GM12878 (cell line): ENCODE data around the gene TCF7L2. TPM values are rescaled to one million over a fixed set of nuclear protein-coding genes. Genes with fewer than 3 reads are reported as not detected.

Source experiments
- ATAC-seq: fragments of 200-7000 bp; cut with Tn5 transposase; 3 replicates; pipeline ENCODE4 v1.9.1; 2020; ENCODE audit warnings: mild to moderate bottlenecking, moderate library complexity
- BruUV-seq: library from RNA; stranded (reverse); fragments of 400-500 nt; replicated peaks from 2 replicates; lab custom pipeline; 2021; lab: Mats Ljungman, UMichigan
- CTCF ChIA-PET: fragments of 300-600 bp; sonication (Branson Sonifier 250); formaldehyde crosslinking; extraction: SDS; loops from one replicate; lab custom pipeline; 2021; ENCODE audit warnings: inconsistent platforms; lab: Yijun Ruan, JAX
- POLR2A ChIA-PET: fragments of 350-600 bp; formaldehyde crosslinking; extraction: SDS; loops from one replicate; lab custom pipeline; 2021; ENCODE audit warnings: inconsistent platforms; lab: Charles Lee
- RAD21 ChIA-PET: fragments of 300-600 bp; sonication (Branson Sonifier 250); formaldehyde crosslinking; loops from one replicate; lab custom pipeline; 2023; ENCODE audit warnings: antibody characterized with exemption; ENCODE audit not compliant: unreplicated experiment; lab: Charles Lee
- SMC1A ChIA-PET: fragments of 300-600 bp; sonication (Branson Sonifier 250); formaldehyde crosslinking; loops from one replicate; lab custom pipeline; 2023; ENCODE audit not compliant: unreplicated experiment, uncharacterized antibody; lab: Charles Lee
- DNase-seq: peaks from one replicate; pipeline ENCODE4 v3.0.0-alpha.2; 2011; ENCODE audit warnings: low read depth, low spot score
- FAIRE-seq: peaks from 3 replicates; lab custom pipeline; 2011; peaks lifted over from hg19 to GRCh38; lab: Jason Lieb, UNC
- H2AFZ ChIP-seq: 2 replicates; pipeline ENCODE4 v1.6.0; 2011; ENCODE audit warnings: low read depth, low read length, control low read depth; ENCODE audit not compliant: control insufficient read depth
- H3K27ac ChIP-seq: 2 replicates; pipeline ENCODE4 v1.5.1; 2011; ENCODE audit warnings: control low read depth; ENCODE audit not compliant: control insufficient read depth, insufficient read depth
- H3K27me3 ChIP-seq, 2 experiments: replicated peaks in 1 of 2; 2 replicates each; pipeline versions ENCODE4 v1.6.0 to v1.6.1; 2011; ENCODE audit warnings: low read length in 1 of 2; ENCODE audit not compliant: control insufficient read depth in 2 of 2, insufficient read depth in 2 of 2
- H3K36me3 ChIP-seq, 2 experiments: 2 replicates each; pipeline ENCODE4 v1.5.1; 2011; ENCODE audit warnings: low read length in 1 of 2; ENCODE audit not compliant: control insufficient read depth in 2 of 2, insufficient read depth in 2 of 2
- H3K4me1 ChIP-seq: 2 replicates; pipeline ENCODE4 v1.6.1; 2011; ENCODE audit warnings: mild to moderate bottlenecking, low read length, moderate library complexity, mixed read lengths; ENCODE audit not compliant: control insufficient read depth, insufficient read depth
- H3K4me2 ChIP-seq: 2 replicates; pipeline ENCODE4 v1.6.0; 2011; ENCODE audit warnings: control low read depth; ENCODE audit not compliant: control insufficient read depth, insufficient read depth
- H3K4me3 ChIP-seq: fragments of 200-600 bp; sonication (generic); 2 replicates; pipeline ENCODE4 v1.5.1; 2016
- H3K79me2 ChIP-seq: 2 replicates; pipeline ENCODE4 v1.6.0; 2011; ENCODE audit warnings: low read length; ENCODE audit not compliant: control insufficient read depth, insufficient read depth
- H3K9ac ChIP-seq: 2 replicates; pipeline ENCODE4 v1.8.0; 2011; ENCODE audit warnings: low read length, control low read depth, mixed read lengths; ENCODE audit not compliant: control insufficient read depth, insufficient read depth
- H3K9me3 ChIP-seq: replicated peaks from 3 replicates; pipeline ENCODE4 v1.5.1; 2011; ENCODE audit warnings: mild to moderate bottlenecking, low read length; ENCODE audit not compliant: control insufficient read depth, insufficient read depth
- H4K20me1 ChIP-seq: 2 replicates; pipeline ENCODE4 v1.6.0; 2011; ENCODE audit not compliant: control insufficient read depth, insufficient read depth
- ATF7 ChIP-seq: fragments of 450-650 bp; IDR thresholded peaks from 2 replicates; pipeline ENCODE4 v1.6.1; 2016; ENCODE audit warnings: low read depth, mild to moderate bottlenecking
- BHLHE40 ChIP-seq, 2 experiments: fragments of 450-650 bp in 1 of 2; IDR thresholded peaks; 2 replicates each; pipeline ENCODE4 v1.6.1; 2011 to 2017; ENCODE audit warnings: low read depth in 2 of 2, borderline replicate concordance in 1 of 2, improper control_type of control experiment in 1 of 2, low read length in 1 of 2, mild to moderate bottlenecking in 1 of 2
- CHD1 ChIP-seq: IDR thresholded peaks from 2 replicates; pipeline ENCODE4 v1.6.1; 2012; ENCODE audit warnings: low read depth, low read length, improper control_type of control experiment
- CHD2 ChIP-seq: IDR thresholded peaks from 2 replicates; pipeline ENCODE4 v1.6.1; 2011; ENCODE audit warnings: low read depth, low read length, improper control_type of control experiment, borderline replicate concordance
- EP300 ChIP-seq, 2 experiments: fragments of 150-350 bp in 1 of 2; IDR thresholded peaks; 2 replicates each; pipeline ENCODE4 v1.6.1; 2011 to 2012; ENCODE audit warnings: low read depth in 2 of 2, low read length in 2 of 2, borderline replicate concordance in 1 of 2, improper control_type of control experiment in 1 of 2, inconsistent platforms in 1 of 2; ENCODE audit not compliant: control insufficient read depth in 1 of 2
- HDAC2 ChIP-seq: fragments of 200-600 bp; sonication (generic); IDR thresholded peaks from 2 replicates; pipeline ENCODE4 v1.6.1; 2017
- MXI1 ChIP-seq: fragments of 150-350 bp; IDR thresholded peaks from 2 replicates; pipeline ENCODE4 v1.6.1; 2011; ENCODE audit warnings: low read depth, mild to moderate bottlenecking, inconsistent platforms, low read length, improper control_type of control experiment
- NFIC ChIP-seq: IDR thresholded peaks from 2 replicates; pipeline ENCODE4 v1.6.1; 2012; ENCODE audit warnings: low read depth, mild to moderate bottlenecking, inconsistent platforms, low read length, moderate library complexity
- RAD21 ChIP-seq: IDR thresholded peaks from 2 replicates; pipeline ENCODE4 v1.6.1; 2011; ENCODE audit warnings: mild to moderate bottlenecking, low read depth, low read length, moderate library complexity; ENCODE audit not compliant: insufficient read depth
- RAD51 ChIP-seq: fragments of 450-650 bp; IDR thresholded peaks from 2 replicates; pipeline ENCODE4 v1.6.1; 2016; ENCODE audit warnings: moderate library complexity, mild to moderate bottlenecking, inconsistent platforms
- RB1 ChIP-seq: fragments of 450-650 bp; formaldehyde crosslinking; IDR thresholded peaks from 2 replicates; pipeline ENCODE4 v1.6.1; 2017; ENCODE audit warnings: mild to moderate bottlenecking, borderline replicate concordance
- STAT3 ChIP-seq: IDR thresholded peaks from 2 replicates; pipeline ENCODE4 v1.6.1; 2011; ENCODE audit warnings: low read depth, low read length, improper control_type of control experiment
- TBL1XR1 ChIP-seq: IDR thresholded peaks from 2 replicates; pipeline ENCODE4 v1.6.1; 2012; ENCODE audit warnings: low read depth, low read length, improper control_type of control experiment
- WGBS: methylation state at CpG from one replicate; pipeline ENCODE4 v1.1.6; 2016; ENCODE audit warnings: low lambda C conversion rate; ENCODE audit not compliant: insufficient replicate concordance, insufficient coverage; ENCODE audit errors: missing lambda C conversion rate; 5-methylcytosine and 5-hydroxymethylcytosine counted together
- in situ Hi-C: fragments of 300-500 bp; cut with MboI; formaldehyde crosslinking; loops from 9 replicates; pipeline ENCODE4 v1.14.3; 2018; ENCODE audit warnings: mixed read lengths
- intact Hi-C: fragments of 100-400 bp; cut with micrococcal nuclease; formaldehyde crosslinking; loops from one replicate; pipeline ENCODE4 v1.14.2; 2022; ENCODE audit not compliant: unreplicated experiment
- polyA plus RNA-seq, 11 experiments: library from polyadenylated mRNA; depleted of rRNA in 4 of 11; unstranded in 6 of 11; stranded (reverse) in 5 of 11; fragments of >200 nt; fragmentation: Nextera tagmentation in 4 of 11; fragmentation: Illumina TruSeq in 1 of 11; extraction: Ambion mirVana in 4 of 11; extraction: Trizol in 1 of 11; gene quantifications; 1 replicate in 1 of 11; 2 replicates in 10 of 11; pipeline versions ENCODE4 v1.2.1 to v1.2.3, GENCODE V29; 2011 to 2016; ENCODE audit warnings: inconsistent platforms in 2 of 11, missing spikeins in 2 of 11, low read depth in 1 of 11
- total RNA-seq, 4 experiments: library from RNA; depleted of rRNA in 3 of 4; stranded (reverse); fragments of >200 nt in 3 of 4; fragmentation: Illumina TruSeq in 1 of 4; extraction: Trizol in 1 of 4; gene quantifications; 2 replicates each; pipeline versions ENCODE4 v1.2.1 to v1.2.3, GENCODE V29; 2013 to 2021
- TF ChIP-seq, protein P1 (sequence below), 3 experiments: IDR thresholded peaks in 2 of 3; conservative IDR thresholded peaks in 1 of 3; 2 replicates each; pipeline ENCODE4 v1.5.1; 2011; ENCODE audit warnings: low read depth in 3 of 3, low read length in 3 of 3, mild to moderate bottlenecking in 3 of 3, control low read depth in 2 of 3, moderate library complexity in 2 of 3, inconsistent platforms in 1 of 3, mixed read lengths in 1 of 3; ENCODE audit not compliant: control insufficient read depth in 2 of 3, insufficient read depth in 1 of 3; ENCODE audit errors: extremely low read depth in 1 of 3
- TF ChIP-seq, protein P2 (sequence below): fragments of 450-650 bp; IDR thresholded peaks from 2 replicates; pipeline ENCODE4 v1.6.1; 2016; ENCODE audit warnings: mild to moderate bottlenecking

The TCF7L2 gene
- total and polyA plus RNA-seq, 10 of the 15 experiments (the other 5 are each of a cell fraction or from before 2014, with no cell fraction given) = 0.02 to 1.1 (median 0.35) TPM; not detected in 4

DNA sequence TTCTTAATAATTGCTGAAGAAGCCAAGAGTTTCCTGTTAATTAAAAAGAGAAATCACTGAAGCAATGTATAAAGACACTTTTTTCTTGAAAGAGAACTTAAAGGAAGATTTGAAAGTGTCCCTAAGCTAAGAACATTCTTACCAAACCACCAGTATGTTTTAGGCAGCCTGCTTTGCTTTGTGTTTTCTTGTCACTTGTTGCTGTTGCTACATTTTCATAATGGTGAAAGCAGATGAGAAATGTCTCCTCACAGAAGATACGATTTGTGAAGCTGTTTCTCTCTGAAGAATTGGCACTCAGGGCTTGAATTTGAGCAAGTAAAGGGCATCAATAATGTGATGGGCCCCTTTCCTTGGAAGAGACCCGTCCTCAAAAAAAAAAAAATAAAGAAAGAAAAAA lies 30.9 kb downstream of the TCF7L2 start:
- H3K9ac ChIP-seq = no peak overlapping the region
- no peak for TF ChIP-seq STAT3
- no peak for TF ChIP-seq MXI1
- TF ChIP-seq BHLHE40 (IDR thresholded peaks at IDR 0.05; ENCODE audit: borderline replicate concordance in 1 of 2, low read depth in 2 of 2, low read length in 1 of 2) = no peak
- no peak for TF ChIP-seq CHD1
- H3K4me3 ChIP-seq = no peak overlapping the region
- no peaks in the 10 kb centered on the region for H3K79me2 ChIP-seq
- H3K27ac ChIP-seq = no peak overlapping the region
- no peak overlapping the region for H2AFZ ChIP-seq
- RAD21 ChIA-PET = no interaction called here
- H3K9me3 ChIP-seq = peaks cover 7% of the 10 kb centered on the region
- SMC1A ChIA-PET = no interaction called here
- 0% methylated on average over 1 of the region's 2 CpGs for whole genome bisulfite sequencing
- no TSS peak for BruUV-seq
- POLR2A ChIA-PET = no interaction called here
- peaks cover 0 to 3% of the 10 kb centered on the region in 2 experiments; a peak in 1 of 4 replicates for H3K27me3 ChIP-seq
- CTCF ChIA-PET = no interaction called here
- no peaks in the 10 kb centered on the region for H4K20me1 ChIP-seq
- intact Hi-C loops (no loop called here), in situ Hi-C loops (no loop called here)
- no peaks in the 10 kb centered on the region; the same call in 1 of the 2 replicates for H3K4me1 ChIP-seq
- DNase-seq (no peak), FAIRE-seq (no peak), ATAC-seq (no peak)
- H3K36me3 ChIP-seq = no peaks in the 10 kb centered on the region
- H3K4me2 ChIP-seq = no peak overlapping the region; the same call in 1 of the 2 replicates

DNA sequence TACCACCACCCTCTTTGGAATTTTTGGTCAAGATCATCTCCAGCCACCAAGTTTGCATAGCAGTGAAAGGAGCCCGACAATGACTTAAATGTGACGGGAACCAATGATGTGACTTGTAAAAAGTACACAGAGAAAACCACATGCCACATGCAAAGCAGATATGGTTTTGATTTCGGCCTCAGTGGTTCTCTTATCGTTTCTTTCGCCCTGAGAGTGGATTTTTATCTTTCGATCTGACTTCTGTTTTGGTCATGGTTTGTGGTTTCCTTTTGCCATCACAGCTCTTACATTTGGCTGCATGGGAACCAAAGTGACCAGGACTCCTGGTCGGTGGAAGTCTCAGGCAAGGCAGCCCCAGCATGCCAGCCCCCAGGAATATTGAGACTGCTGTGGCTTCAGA lies 31.5 kb downstream of the TCF7L2 start:
- Histone ChIP-seq H3K27me3 (no peaks in the 10 kb centered on the region; a peak in 1 of 4 replicates), H3K9ac (no peak overlapping the region), H3K36me3 (no peaks in the 10 kb centered on the region), H2AFZ (no peak overlapping the region), H4K20me1 (no peaks in the 10 kb centered on the region), H3K4me2 (no peak overlapping the region), H3K4me1 (no peaks in the 10 kb centered on the region; the same call in none of the 2 replicates), H3K27ac (no peak overlapping the region), H3K9me3 (peaks cover 7% of the 10 kb centered on the region), H3K79me2 (no peaks in the 10 kb centered on the region), H3K4me3 (no peak overlapping the region)
- SMC1A ChIA-PET = no interaction called here
- intact Hi-C loops = no loop called here
- in situ Hi-C loops = no loop called here
- BruUV-seq = no TSS peak
- peak; percentile 98 for ATAC-seq
- RAD21 ChIA-PET = no interaction called here
- WGBS = 3% methylated on average over 7 of the region's 7 CpGs
- peak; percentile 89 for DNase-seq
- CTCF ChIA-PET = no interaction called here
- FAIRE-seq = peak; percentile 76
- POLR2A ChIA-PET = no interaction called here
- TF ChIP-seq ATF7 = peak; percentile 79
- no peak for TF ChIP-seq HDAC2
- TF ChIP-seq CHD2 = no peak
- TF ChIP-seq, protein P1, sequence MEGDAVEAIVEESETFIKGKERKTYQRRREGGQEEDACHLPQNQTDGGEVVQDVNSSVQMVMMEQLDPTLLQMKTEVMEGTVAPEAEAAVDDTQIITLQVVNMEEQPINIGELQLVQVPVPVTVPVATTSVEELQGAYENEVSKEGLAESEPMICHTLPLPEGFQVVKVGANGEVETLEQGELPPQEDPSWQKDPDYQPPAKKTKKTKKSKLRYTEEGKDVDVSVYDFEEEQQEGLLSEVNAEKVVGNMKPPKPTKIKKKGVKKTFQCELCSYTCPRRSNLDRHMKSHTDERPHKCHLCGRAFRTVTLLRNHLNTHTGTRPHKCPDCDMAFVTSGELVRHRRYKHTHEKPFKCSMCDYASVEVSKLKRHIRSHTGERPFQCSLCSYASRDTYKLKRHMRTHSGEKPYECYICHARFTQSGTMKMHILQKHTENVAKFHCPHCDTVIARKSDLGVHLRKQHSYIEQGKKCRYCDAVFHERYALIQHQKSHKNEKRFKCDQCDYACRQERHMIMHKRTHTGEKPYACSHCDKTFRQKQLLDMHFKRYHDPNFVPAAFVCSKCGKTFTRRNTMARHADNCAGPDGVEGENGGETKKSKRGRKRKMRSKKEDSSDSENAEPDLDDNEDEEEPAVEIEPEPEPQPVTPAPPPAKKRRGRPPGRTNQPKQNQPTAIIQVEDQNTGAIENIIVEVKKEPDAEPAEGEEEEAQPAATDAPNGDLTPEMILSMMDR (IDR thresholded peaks at IDR 0.05 in 2 of 3, conservative IDR thresholded peaks at IDR 0.05 in 1 of 3; ENCODE audit: control insufficient read depth in 2 of 3, extremely low read depth in 1 of 3, insufficient read depth in 1 of 3, low read depth in 3 of 3, low read length in 3 of 3) = no peak
- TF ChIP-seq, protein P2, sequence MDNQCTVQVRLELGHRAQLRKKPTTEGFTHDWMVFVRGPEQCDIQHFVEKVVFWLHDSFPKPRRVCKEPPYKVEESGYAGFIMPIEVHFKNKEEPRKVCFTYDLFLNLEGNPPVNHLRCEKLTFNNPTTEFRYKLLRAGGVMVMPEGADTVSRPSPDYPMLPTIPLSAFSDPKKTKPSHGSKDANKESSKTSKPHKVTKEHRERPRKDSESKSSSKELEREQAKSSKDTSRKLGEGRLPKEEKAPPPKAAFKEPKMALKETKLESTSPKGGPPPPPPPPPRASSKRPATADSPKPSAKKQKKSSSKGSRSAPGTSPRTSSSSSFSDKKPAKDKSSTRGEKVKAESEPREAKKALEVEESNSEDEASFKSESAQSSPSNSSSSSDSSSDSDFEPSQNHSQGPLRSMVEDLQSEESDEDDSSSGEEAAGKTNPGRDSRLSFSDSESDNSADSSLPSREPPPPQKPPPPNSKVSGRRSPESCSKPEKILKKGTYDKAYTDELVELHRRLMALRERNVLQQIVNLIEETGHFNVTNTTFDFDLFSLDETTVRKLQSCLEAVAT = peak; percentile 99
- TF ChIP-seq RAD51 = 0 out of 2 replicates have a peak, but pooled peaks have one; percentile 24
- no peak for TF ChIP-seq RAD21
- TF ChIP-seq NFIC = peak; percentile 95
- TF ChIP-seq RB1 = no peak
- TF ChIP-seq TBL1XR1 = peak; percentile 98
- TF ChIP-seq EP300 (IDR thresholded peaks at IDR 0.05; ENCODE audit: borderline replicate concordance in 1 of 2, control insufficient read depth in 1 of 2, low read depth in 2 of 2, low read length in 2 of 2) = peak; percentile 77 to 82; a peak in 3 of 4 replicates
